Measurements from ENCODE around the gene ABCA7.

Gene ABCA7

DNA sequence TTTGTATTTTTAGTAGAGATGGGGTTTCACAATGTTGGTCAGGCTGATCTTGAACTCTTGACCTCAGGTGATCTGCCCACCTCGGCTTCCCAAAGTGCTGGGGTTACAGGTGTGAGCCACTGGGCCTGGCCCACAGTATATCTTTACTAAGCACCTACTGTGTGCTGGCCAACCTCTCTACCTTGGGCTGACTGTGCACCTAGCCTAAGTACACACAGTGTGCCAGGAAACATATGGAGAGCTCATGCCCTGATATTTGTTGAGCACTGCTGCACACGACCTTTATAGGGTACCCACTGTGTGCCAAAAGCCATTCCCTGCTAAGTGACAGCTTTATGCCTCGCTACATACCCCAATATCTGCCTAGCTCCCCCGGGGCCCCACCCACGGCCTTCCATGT is 20.8 kb downstream of the ABCA7 start:
- FAIRE-seq, result no peak

DNA sequence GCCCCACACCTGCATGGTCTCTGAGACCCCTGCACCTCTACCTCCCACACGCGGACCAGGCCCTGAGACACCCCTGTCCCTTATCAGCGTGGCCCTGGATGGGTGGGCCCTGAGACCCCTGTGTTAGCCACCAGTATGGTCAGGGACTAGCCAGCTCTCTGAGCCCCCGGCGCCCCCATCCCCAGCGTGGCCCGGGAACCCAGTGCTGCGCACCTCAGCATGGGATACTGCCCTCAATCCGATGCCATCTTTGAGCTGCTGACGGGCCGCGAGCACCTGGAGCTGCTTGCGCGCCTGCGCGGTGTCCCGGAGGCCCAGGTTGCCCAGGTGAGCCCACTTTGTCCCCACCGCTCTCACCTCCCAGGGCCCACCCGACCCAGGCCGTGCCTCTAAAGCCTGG is 22.1 kb downstream of the ABCA7 start:
- FAIRE-seq, result no peak

DNA sequence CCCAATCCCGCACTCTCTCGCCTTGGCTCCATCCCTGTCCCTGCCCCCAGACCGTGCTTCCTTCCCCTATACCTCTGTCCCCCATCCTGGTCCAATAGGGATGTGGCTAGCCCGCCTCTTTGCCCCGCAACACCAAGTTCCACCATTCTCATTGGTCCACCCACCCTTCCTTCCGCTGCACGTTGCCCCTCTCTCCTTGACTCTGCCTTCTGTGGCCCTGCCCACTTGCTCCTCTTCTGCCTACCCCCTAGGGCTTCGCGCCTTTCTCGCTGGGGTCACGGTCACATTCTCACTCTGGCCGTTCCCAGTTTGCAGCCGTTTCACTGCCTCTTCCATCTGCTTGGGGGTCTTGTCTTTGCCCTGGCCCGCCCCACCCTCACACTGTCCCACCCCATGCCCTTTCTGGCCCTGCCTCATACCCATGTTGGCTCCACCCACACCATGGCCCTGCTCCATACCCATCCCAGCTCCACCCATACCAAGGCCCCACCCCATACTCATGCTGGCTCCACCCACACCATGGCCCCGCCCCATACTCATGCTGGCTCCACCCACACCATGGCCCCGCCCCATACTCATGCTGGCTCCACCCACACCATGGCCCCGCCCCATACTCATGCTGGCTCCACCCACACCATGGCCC is 22.6 kb downstream of the ABCA7 start:
- no peak for FAIRE-seq

DNA sequence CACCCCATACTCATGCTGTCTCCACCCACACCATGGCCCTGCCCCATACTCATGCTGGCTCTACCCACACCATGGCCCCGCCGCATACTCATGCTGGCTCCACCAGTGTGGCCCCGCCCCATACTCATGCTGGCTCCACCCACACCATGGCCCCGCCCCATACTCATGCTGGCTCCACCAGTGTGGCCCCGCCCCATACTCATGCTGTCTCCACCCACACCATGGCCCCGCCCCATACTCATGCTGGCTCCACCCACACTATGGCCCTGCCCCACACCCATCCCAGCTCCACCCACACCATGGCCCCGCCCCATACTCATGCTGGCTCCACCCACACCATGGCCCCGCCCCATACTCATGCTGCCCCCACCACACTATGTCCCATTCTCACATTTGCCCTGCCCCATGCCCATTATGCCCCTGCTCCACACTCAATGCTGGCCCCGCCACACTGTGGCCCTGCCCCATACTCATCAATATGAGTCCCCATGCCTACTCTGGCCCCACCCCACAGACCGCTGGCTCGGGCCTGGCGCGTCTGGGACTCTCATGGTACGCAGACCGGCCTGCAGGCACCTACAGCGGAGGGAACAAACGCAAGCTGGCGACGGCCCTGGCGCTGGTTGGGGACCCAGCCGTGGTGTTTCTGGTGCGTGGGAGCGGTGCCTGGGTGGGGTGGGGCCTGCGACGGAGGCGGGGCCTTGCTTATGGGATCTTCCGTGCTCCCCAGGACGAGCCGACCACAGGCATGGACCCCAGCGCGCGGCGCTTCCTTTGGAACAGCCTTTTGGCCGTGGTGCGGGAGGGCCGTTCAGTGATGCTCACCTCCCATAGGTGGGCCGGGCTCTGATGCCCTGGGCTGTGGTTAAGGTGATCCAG is 23.4 kb downstream of the ABCA7 start:
- FAIRE-seq, result no peak

DNA sequence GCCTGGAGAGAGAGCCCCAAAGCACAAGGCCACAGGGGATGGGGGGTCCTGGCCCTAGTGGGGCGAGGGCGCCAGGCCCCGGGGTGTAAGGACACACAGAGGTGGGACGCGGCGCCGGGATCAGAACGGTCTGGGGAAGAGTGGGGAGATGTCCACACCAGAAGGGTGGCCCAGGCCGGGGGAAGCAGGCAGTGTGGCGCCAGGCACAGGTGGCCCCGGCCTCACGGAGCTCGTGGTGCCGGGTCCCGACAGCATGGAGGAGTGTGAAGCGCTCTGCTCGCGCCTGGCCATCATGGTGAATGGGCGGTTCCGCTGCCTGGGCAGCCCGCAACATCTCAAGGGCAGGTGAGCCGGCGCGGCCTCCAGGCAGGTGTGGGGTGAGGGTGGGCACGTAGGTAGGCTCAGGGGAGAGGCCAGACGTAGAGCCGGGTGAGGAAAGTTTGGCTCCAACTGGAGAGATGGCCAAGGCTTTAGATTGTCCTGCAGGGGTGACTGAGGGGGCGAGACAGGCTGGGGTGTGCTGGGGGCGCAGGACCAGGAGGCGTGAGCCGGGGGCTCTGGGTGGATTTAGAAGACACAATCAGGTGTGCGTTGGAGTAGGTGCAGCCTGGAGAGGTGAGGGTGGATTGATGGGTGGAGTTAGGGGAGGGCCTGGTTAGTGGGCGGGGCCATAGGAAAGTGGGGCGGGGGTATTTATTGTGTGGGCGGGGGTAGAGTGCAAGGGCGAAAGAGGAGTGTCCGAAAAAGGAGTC is 24.2 kb downstream of the ABCA7 start:
- FAIRE-seq, result no peak

DNA sequence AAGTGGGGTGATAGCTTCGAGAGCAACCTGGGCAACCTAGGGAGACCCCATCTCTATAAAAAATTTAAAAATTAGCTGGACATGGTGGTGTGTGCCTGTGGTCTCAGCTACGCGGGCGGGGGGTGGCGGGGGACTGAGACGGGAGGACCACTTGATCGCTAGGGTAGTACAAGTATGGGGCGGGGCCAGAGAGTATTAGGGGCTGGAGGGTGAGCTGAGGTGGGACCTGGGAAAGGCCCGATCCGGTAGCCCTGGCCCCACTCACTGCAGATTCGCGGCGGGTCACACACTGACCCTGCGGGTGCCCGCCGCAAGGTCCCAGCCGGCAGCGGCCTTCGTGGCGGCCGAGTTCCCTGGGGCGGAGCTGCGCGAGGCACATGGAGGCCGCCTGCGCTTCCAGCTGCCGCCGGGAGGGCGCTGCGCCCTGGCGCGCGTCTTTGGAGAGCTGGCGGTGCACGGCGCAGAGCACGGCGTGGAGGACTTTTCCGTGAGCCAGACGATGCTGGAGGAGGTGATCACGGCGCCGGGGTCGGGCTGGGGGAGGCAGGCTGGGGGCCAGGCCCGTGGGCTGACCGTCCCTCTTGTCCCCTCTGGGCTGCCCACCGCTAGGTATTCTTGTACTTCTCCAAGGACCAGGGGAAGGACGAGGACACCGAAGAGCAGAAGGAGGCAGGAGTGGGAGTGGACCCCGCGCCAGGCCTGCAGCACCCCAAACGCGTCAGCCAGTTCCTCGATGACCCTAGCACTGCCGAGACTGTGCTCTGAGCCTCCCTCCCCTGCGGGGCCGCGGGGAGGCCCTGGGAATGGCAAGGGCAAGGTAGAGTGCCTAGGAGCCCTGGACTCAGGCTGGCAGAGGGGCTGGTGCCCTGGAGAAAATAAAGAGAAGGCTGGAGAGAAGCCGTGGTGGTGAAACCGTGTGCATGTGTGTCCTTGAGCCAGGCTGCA is 25.0 kb downstream of the ABCA7 start:
- no peak for FAIRE-seq

DNA sequence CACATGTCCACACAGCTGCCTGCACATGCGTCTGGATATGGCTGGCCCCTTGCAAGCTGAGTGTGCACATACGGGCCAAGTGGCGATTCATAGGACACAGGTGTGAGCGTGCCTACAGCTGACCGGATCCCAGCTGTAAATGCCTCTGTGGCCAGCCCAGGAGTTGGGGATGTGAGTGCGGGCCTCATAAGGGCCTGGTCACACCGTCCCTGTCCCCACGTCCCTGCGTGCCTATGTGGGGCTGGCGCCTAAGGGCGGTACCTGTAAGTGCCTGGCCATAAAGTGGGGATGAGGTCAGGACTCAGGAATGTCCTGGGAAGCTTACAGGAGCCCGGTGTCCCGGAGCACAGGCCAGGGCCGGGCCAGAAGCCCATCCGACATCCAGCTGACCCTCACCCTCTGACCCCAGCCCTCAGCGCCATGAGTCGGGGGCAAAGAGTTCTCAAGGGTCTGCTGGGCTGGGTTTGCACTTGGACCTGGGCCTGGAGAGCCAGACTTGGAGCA is 25.8 kb downstream of the ABCA7 start:
- no peak for FAIRE-seq

DNA sequence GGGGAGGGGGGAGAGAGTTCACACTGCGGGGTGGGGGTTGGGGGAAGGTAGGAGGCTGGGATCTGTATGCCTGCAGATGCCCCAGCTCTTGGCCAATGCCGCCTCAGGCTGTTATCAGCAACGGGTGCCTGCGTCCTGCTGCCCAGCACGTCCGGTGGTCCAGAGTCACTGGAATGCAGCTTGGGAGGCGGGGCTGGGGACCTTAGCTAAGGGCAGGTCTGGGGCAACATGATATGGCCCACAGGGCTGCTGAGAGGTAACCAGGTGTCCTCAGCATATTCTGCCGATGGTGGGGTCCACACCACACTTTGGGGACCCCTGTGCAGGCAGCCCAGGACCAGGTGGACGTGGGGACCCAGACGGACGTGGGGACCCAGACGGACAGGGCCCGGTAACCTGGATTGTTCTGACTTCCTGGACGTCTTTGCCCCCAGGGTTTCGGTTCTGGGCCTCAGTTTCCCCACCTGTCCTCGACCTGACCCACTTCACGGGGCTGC is 26.4 kb downstream of the ABCA7 start:
- FAIRE-seq, result no peak

DNA sequence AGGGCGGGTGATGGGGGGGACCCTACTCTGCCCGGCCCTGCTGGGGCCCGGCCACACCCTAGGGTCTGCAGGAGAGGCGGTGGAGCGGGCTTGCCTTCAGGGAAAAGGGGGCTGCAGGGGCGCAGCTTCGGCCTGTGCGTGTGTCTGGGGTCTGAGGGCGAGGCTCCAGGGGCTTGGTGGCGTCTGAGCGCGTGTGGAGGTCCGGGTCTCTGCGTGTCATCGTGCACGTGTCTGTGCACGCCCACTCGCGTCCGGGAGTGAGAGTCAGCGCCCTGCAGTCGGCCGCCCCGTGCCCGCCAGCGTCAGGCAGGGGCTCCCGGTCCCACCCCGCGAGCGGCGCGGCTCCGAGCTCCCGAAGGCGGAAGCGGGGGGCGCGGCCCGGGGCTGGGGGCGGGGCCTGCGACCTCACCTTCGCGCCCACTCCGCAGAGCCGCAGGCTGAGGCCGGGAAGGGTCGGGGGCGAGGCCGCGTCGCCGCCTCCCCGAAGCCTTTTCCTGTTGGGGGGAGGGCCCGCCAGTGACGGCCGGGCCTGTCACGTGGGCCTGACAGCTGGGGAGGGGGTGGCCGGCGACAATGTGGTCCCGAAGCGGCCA is 26.9 kb downstream of the ABCA7 start, which contains the start of gene ARHGAP45:
Gene ARHGAP45 (plus strand): TSS at position 420 of the 593 bp plus-strand sequence. CDS start 239 bp downstream, outside the sequence.
- no peak for FAIRE-seq

DNA sequence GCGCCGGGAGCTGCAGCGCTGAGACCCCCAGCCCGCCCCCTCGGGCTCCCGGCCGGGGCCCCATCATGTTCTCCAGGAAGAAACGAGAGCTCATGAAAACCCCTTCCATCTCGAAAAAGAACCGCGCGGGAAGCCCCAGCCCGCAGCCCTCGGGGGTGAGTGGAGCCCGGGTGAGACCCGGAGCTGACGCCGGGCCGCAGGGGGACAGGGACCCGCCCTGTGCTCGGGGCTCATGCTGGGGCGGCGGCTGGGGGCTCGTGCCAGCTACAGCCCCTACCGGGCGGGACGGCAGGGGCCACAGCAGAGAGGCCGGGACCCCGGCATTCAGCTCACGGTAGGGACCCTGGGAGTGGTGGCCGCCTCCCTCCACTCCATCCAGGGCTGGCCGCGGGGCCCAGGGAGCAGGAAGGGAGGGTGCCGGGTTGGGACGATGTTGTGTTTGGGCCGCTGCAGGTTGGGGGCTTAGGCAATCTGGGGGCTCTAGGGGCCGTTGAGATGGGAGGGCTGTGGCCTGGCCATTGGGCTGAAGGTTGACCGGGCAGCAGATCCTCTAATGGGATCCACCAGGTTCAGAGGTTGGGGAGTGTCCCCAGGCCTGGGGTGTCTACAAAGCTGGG is 27.5 kb downstream of the ABCA7 start:
- FAIRE-seq, result no peak

DNA sequence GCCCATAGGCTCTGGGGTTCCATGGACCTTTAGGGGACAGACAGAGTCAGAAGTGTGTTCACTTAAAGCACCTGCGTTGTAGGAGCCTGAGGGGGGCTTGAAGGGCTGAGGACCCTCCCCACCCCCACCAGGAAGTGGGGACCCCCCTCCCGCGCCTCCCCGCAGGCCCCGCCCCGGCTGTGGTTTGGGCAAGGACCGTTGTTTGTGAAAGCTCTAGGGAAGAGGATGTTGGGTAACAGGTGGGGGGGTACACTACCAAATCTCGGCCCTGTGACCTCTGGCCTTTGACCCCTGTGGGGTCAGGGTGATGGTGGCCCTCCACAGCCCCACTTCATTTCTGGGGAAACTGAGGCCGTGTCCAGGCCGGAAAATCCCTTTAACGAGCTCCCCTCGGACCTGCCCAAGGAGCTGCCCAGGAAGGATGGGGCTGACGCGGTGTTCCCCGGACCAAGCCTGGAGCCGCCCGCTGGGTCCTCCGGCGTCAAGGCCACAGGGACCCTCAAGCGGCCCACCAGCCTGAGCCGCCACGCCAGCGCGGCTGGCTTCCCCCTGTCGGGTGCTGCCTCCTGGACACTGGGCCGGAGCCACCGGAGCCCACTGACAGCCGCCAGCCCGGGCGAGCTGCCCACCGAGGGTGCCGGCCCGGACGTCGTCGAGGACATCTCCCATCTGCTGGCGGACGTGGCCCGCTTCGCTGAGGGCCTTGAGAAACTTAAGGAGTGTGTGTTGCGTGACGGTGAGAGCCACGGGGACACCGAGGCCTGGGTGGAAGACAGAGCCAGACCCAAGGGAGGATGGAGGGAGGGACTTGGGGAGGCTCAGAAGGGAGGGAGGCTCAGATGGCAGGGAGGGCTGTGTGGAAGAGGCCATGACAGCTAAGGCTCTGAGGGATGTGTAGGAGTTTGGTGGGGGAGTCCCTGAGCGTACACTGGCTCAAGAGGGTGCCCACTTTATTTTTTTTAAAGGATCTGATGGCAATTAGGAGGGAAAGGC is 28.4 kb downstream of the ABCA7 start:
- no peak for FAIRE-seq

DNA sequence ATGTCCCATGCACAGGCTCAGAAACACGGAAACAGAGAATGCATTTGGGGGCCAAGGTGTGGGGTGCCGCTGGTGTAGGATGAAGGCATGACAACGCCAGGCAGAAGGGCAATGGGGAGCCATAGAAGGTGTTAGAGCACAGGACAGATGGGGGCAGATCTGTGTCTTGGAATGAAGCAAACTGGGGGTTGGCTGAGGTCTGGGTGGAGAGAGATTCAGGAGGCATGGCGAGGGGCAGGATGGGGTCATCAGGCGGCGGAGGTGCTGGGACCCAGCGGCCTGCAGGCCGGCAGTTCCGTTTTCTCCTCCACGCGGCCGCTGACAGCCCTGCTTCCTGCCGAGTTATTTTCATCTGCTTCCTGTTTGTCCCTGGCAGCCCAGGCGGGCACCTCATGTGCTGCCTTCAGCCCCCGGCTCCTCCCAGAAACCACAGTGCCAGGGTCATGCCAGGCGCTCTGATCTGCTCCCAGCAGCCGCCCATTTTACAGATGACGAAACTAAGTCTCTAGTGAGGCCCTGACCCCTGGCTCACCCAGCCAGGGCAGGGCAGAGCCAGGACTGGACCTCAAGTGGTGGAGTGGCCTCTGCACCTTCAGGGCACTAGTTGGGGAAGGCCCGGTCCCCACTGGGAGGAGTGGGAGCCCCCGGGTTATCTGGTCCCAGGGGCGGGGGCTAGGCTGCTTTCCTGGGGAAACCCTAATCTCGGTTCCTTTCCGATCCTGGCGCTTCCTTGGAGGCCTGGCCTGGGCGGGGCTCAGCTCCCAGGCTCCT is 29.3 kb downstream of the ABCA7 start:
- FAIRE-seq, result no peak

DNA sequence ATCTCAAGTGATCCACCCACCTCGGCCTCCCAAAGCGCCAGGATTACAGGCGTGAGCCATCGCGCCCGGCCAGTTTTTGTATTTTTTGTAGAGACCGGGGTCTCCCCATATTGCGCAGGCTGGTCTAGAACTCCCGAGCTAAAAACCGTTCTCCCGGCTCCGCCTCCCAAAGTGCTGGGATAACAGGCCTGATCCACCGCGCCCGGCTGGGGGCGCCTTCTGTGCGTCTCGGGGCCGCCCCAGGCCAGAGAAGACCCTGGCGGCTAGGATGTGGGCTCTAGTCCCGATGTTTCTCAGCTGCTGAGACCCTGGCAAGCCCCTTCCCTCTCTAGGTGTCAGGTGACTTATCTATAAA is 30.6 kb downstream of the ABCA7 start:
- FAIRE-seq, result no peak

DNA sequence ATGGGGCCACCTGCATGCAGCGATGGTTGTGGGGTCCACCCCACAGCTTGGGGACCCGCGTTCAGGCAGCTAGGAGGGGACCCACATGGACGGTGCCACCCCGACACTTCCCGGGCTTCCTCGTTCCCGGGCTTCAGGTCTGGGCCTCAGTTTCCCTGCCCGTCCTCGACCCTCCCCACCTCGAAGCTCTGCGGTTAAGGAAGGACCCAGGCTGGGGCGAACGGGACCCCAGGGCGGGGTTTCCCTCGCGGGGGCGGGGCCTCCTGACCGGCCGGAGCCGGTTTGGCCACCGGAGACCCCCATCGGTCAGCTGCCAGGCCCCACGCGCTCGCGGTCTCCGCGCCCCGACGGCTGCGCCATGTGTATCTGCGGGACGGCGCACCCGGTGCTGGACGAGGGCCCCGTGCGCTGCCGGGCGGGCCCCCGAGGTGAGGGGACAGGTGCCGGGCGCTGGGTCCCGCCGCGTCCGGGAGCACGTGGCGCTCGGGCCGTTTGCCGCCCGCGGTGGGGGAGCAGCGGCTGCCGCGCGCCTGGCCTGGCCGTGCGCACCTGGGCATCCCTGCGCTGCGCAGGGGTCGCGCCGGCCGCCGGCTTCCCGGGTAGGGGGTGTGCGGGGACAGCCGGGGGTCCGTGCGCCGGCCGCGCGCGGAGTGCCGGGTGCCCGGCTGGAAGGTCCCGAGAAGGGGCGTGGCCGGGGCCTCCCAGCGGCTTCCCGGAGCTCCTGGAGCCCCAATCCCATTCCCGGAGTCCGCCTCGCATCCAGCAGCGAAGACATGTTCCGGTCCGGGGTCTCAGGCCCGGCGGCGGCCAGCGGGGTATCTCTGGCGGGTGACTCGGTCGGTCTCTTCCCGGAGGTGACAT is 31.3 kb downstream of the ABCA7 start:
- FAIRE-seq, result no peak

DNA sequence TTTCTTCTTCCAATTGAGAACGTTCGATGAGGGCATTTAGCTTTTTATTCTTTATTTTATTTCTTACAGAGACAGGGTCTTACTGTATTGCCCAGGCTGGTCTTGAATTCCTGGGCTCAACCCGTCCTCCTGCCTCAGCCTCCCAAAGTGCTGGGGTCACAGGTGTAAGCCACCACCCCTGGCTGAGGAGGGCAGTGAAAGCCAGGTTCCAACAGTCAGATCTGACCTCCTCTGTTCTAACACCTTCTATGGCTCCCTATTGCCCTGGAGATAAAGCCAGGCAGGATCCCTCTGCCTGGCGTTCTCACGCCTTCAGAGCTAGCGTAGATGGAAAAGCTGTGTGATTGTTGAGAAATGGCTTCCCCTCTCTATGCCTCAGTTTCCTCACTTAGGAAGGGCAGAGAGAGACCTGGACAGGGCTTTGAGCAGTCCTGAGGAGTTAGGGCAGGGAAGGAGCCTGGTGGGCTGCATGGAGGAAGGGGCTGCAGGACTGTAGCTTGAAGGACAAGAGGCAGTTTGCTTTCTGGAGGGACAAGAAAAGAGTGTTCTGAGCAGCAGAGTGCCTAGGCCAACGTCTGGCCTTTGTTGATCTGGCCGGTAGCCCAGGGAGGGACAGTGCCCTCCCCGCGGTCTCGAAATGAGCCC is 32.6 kb downstream of the ABCA7 start:
- no peak for FAIRE-seq

DNA sequence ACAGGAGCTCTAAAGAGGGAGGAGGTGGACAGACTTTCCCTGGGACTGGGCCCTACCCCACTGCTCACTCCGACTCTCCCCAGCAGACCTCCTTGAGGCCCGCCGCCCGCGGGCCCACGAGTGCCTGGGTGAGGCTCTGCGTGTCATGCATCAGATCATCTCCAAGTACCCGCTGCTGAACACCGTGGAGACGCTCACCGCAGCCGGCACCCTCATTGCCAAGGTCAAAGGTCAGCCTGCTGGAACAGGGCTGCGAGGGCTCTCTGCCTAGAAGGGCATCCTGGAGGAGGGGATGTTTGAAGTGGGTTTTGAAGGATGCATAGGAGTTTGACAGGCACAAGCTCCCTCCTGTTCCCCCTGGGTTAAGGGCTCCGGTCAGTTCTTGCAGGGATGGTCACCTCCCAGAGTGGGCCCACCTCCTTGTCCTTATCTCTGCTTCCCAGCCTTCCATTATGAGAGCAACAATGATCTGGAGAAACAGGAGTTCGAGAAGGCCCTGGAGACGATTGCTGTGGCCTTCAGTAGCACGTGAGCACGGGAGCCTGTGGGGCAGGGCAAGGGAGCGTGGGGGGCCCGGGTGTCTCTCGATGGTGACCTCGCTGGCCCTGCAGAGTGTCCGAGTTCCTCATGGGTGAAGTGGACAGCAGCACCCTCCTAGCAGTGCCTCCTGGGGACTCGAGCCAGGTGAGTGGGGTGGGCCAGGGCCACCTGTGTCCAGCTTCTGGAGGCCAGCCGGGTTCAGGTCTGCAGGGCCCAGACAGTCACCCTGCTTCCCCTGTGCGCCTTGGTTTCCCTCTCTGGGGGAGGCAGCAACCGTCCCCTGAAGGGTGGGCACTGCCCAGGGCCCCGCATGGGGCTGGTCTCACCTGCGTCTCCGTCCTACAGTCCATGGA is 33.4 kb downstream of the ABCA7 start:
- FAIRE-seq, result no peak

Measured in TTC549 (cell line).